ENCODE measurements around the gene MTHFD1L. TPM values are rescaled to one million over a fixed set of nuclear protein-coding genes. Genes with fewer than 3 reads are reported as not detected.

MTHFD1L gene
- total and polyA plus RNA-seq, 2 of the 8 experiments (the other 6 are each of a cell fraction or from before 2014, with no cell fraction given) = 29.2 to 105 TPM

GRCh38 chr6:150894191-150894744, 28.8 kb downstream of the MTHFD1L start:
- Histone ChIP-seq H4K8ac (ENCODE audit: extremely low read depth, insufficient read depth, low read length) (no peak overlapping the region), H2BK15ac (ENCODE audit: low read length) (no peak overlapping the region), H3K23ac (ENCODE audit: insufficient read length) (no peak overlapping the region), H3K79me1 (ENCODE audit: low read depth, low read length) (peaks cover 4% of the 10 kb centered on the region; the same call in 1 of the 2 replicates), H3K4me2 (ENCODE audit: insufficient read depth in 1 of 2, low read depth in 2 of 2, low read length in 2 of 2) (no peak overlapping the region), H3K4me1 (replicated peaks in 1 of 4; ENCODE audit: control insufficient read depth in 3 of 4, insufficient read depth in 4 of 4, low read length in 3 of 4) (peaks cover 0 to 3% (median 0%) of the 10 kb centered on the region in 4 experiments; a peak in 1 of 7 replicates), H3K4me3 (ENCODE audit: extremely low read depth in 1 of 4, insufficient read depth in 2 of 4, low read depth in 3 of 4, low read length in 4 of 4) (no peak overlapping the region), H3K4ac (replicated peaks; ENCODE audit: insufficient read length, low read depth, low read length) (no peak overlapping the region), H3K56ac (replicated peaks; ENCODE audit: insufficient read length, low read depth, low read length) (no peak overlapping the region), H2AFZ (ENCODE audit: low read length) (no peak overlapping the region), H2BK5ac (ENCODE audit: low read depth, low read length) (no peak overlapping the region), H4K20me1 (replicated peaks in 1 of 2; ENCODE audit: control insufficient read depth in 1 of 2, insufficient read depth in 2 of 2, low read length in 2 of 2) (peaks cover 3 to 5% of the 10 kb centered on the region in 2 experiments), H3K14ac (ENCODE audit: insufficient read length) (no peak overlapping the region), H3K79me2 (ENCODE audit: control insufficient read depth in 1 of 2, insufficient read depth in 2 of 2, low read length in 2 of 2) (0 out of 4 replicates have a peak, but pooled peaks cover 0 to 6% of the 10 kb centered on the region in 2 experiments), H4K91ac (replicated peaks; ENCODE audit: insufficient read length, low read length) (no peak overlapping the region), H3K27me3 (replicated peaks in 1 of 4; ENCODE audit: control insufficient read depth in 3 of 4, extremely low read depth in 1 of 4, insufficient read depth in 3 of 4, low read length in 3 of 4) (no peaks in the 10 kb centered on the region), H2BK20ac (ENCODE audit: low read length) (no peak overlapping the region), H3K23me2 (ENCODE audit: low read depth, low read length) (no peaks in the 10 kb centered on the region), H4K5ac (ENCODE audit: insufficient read length, low read depth, low read length) (no peak overlapping the region), H3K36me3 (ENCODE audit: control insufficient read depth in 2 of 4, insufficient read depth in 4 of 4, low read length in 3 of 4) (peaks cover 0 to 36% (median 18%) of the 10 kb centered on the region in 4 experiments; a peak in 5 of 8 replicates), H3K27ac (ENCODE audit: low read depth, low read length) (no peak overlapping the region), H2BK120ac (replicated peaks; ENCODE audit: low read depth, low read length) (no peak overlapping the region), H3K9me3 (ENCODE audit: insufficient read depth in 2 of 2, low read depth in 1 of 2, low read length in 1 of 2) (no peaks in the 10 kb centered on the region), H3K9ac (replicated peaks in 1 of 4; ENCODE audit: extremely low read depth in 1 of 4, low read depth in 3 of 4, low read length in 3 of 4) (no peak overlapping the region), H2BK12ac (ENCODE audit: low read depth, low read length) (no peak overlapping the region), H2AK5ac (ENCODE audit: low read depth, low read length) (no peak overlapping the region), H3K18ac (ENCODE audit: extremely low read depth, low read length) (no peak overlapping the region)
- TF ChIP-seq PHF8 (conservative IDR thresholded peaks at IDR 0.05; ENCODE audit: low read depth, low read length) (no peak), NRF1 (IDR thresholded peaks at IDR 0.05; ENCODE audit: low read depth, low read length) (no peak), RNF2 (IDR thresholded peaks at IDR 0.05; ENCODE audit: borderline replicate concordance, low read depth, low read length, missing control alignments, poor library complexity, severe bottlenecking) (no peak), USF2 (IDR thresholded peaks at IDR 0.05; ENCODE audit: low read length) (no peak), EZH2 (IDR thresholded peaks at IDR 0.05; ENCODE audit: low read depth, low read length, severe bottlenecking) (no peak), SUZ12 (IDR thresholded peaks at IDR 0.05; ENCODE audit: low read length) (no peak), CBX5 (IDR thresholded peaks at IDR 0.05; ENCODE audit: low read depth, low read length) (no peak), TBP (IDR thresholded peaks at IDR 0.05; ENCODE audit: low read depth, low read length) (no peak), HDAC6 (IDR thresholded peaks at IDR 0.05; ENCODE audit: low read depth, low read length) (no peak), SP4 (IDR thresholded peaks at IDR 0.05; ENCODE audit: low read length) (no peak)
- ChIA-PET POLR2A (ENCODE audit: partially characterized antibody) (interaction anchor here (0.8 to 1.7 kb wide), 3 partner anchors 10 to 499 kb away, joined by 3 to 5 read pairs (median 3); no protein-coding TSS in a partner anchor), CTCF (ENCODE audit: partially characterized antibody) (interaction anchor here (1.1 to 9.7 kb wide), 9 partner anchors 8 to 440 kb away, joined by 3 to 100 read pairs (median 17); no protein-coding TSS in a partner anchor)
- DNase-seq (ENCODE audit: low read depth in 1 of 2, low spot score in 2 of 2) = no peak
- no peak for FAIRE-seq
- 94% methylated on average over 8 of the region's 8 CpGs; no CpG with 5 or more reads in 1 of the 2 experiments for WGBS, 2 experiments (ENCODE audit: extremely low coverage in 1 of 2, insufficient coverage in 1 of 2, insufficient read length in 1 of 2, insufficient replicate concordance in 2 of 2, low coverage in 1 of 2, low lambda C conversion rate in 2 of 2, missing lambda C conversion rate in 1 of 2)

Measured in H1 (cell line).